ENCODE results near the gene DEPP1.

DEPP1 gene

DNA sequence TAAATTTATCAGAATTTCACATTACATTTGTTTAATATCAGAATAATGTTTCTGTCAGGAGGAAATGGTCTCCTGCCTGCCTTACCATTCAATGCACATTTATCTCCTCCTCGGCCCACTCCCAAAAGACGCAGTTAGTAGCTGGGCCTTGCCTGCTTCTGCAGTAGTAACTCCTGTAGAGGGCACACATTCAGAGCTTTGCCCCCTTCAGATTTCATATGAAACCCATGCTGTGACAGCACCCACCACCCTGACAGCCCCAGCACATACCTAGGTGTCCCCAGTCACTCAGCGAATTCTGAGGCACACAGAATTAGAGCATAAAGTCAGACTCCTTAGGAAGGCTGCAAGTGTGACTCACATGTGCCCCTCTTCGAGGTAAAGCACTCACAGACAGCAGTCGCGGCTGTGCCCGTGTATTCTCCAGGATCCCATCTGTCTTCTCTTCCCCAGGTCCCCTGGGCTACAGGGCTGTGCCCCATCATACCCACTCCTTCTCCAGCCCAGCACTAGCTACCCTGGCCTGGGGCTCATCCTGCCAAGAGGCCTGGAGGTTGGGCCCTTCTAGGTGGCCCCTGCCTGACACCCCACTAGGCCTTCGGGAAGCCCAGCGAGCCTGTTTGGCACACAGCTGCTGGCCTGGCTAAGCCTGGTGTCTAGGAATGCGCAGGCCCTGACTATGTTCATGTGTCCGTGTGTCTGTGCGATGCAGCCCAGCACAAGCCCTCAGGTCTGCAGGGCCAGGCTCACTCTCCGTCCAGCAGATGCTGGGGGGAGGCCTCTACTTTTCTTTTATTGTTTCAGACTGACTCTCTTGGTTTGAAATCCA lies 4.7 kb upstream of the DEPP1 start:
- TF ChIP-seq, protein P1, sequence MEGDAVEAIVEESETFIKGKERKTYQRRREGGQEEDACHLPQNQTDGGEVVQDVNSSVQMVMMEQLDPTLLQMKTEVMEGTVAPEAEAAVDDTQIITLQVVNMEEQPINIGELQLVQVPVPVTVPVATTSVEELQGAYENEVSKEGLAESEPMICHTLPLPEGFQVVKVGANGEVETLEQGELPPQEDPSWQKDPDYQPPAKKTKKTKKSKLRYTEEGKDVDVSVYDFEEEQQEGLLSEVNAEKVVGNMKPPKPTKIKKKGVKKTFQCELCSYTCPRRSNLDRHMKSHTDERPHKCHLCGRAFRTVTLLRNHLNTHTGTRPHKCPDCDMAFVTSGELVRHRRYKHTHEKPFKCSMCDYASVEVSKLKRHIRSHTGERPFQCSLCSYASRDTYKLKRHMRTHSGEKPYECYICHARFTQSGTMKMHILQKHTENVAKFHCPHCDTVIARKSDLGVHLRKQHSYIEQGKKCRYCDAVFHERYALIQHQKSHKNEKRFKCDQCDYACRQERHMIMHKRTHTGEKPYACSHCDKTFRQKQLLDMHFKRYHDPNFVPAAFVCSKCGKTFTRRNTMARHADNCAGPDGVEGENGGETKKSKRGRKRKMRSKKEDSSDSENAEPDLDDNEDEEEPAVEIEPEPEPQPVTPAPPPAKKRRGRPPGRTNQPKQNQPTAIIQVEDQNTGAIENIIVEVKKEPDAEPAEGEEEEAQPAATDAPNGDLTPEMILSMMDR (conservative IDR thresholded peaks at IDR 0.05; ENCODE audit: low read depth, low read length) = no peak
- DNase-seq (ENCODE audit: low read depth) = no peak
- H3K4me3 ChIP-seq (ENCODE audit: low read length) = no peak overlapping the region

DNA sequence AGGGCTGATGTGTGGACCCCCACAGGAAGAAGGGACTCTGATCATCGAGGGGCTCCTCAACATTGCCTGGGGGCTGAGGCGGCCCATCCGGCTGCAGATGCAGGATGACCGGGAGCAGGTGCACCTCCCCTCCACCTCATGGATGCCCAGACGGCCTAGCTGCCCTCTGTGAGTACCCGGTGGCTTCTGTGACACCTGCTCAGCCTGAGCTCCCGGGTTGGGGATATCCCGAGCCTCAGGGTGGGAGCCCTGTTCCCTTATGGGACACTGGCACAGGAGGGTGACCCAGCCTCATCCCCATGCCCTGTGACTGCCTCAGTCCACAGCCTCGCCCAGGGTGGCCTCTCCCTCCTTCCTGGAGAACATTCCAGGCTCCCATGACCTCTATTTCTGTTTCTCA lies 3.9 kb upstream of the DEPP1 start:
- no peak overlapping the region for H3K4me3 ChIP-seq (ENCODE audit: low read length)
- TF ChIP-seq, protein P1 (conservative IDR thresholded peaks at IDR 0.05; ENCODE audit: low read depth, low read length) = no peak
- no peak for DNase-seq (ENCODE audit: low read depth)

GRCh38 chr10:44982114-44982460 lies 3.5 kb upstream of the DEPP1 start:
- no peak for DNase-seq (ENCODE audit: low read depth)
- H3K4me3 ChIP-seq (ENCODE audit: low read length) = no peak overlapping the region
- TF ChIP-seq, protein P1 (conservative IDR thresholded peaks at IDR 0.05; ENCODE audit: low read depth, low read length) = no peak

DNA sequence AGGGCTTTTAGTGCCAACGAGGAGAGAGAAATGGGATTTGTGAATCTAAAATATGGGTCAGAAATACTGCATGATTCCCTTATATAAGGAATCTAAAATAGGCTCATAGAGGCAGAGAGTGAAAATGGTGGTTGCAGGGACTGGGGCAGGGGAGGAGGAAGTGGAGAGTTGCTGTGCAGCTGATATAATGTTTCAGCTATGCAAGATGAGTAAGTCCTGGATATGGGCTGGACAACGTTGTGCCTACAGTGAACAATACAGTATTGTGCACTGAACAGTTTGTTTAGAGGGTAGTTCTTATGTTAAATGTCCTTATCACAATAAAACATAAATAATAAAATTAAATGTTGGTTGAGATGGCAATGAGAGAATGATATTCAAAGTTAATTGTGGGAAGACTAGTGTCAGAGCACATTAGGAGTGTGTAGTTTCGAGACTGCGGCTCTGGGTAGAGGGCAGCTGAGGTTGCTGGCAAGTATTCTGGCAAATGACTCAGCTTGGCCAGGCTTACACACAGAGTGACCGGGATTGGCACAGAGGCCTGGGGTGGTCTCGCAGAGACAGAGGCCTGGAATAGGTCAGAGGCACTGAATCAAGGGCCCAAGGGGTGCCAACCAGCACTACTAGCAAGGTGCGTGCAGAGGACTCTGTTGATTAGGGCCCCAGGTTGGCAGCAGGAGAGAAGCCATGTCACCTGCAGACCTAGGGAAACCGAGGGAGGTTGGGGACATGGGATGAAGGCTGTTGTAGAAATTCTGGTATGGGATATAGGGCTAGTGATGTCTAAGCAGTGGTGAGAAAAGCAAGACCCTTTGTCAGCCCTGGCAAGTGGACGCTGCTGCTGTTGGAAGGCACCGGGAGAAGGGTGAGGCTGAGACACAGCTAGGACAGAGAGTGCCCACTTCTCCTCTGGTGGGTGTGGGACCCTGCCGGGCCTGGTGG lies 2.8 kb upstream of the DEPP1 start:
- H3K4me3 ChIP-seq (ENCODE audit: low read length) = no peak overlapping the region

GRCh38 chr10:44980309-44981171 lies 1.9 kb upstream of the DEPP1 start:
- no peak for DNase-seq (ENCODE audit: low read depth)
- TF ChIP-seq, protein P1 (conservative IDR thresholded peaks at IDR 0.05; ENCODE audit: low read depth, low read length) = no peak
- no peak overlapping the region for H3K4me3 ChIP-seq (ENCODE audit: low read length)

More for the DNA sequence above, 2.8 kb upstream of the DEPP1 start:
- DNase-seq (ENCODE audit: low read depth) = no peak
- TF ChIP-seq, protein P1 (conservative IDR thresholded peaks at IDR 0.05; ENCODE audit: low read depth, low read length) = no peak

DNA sequence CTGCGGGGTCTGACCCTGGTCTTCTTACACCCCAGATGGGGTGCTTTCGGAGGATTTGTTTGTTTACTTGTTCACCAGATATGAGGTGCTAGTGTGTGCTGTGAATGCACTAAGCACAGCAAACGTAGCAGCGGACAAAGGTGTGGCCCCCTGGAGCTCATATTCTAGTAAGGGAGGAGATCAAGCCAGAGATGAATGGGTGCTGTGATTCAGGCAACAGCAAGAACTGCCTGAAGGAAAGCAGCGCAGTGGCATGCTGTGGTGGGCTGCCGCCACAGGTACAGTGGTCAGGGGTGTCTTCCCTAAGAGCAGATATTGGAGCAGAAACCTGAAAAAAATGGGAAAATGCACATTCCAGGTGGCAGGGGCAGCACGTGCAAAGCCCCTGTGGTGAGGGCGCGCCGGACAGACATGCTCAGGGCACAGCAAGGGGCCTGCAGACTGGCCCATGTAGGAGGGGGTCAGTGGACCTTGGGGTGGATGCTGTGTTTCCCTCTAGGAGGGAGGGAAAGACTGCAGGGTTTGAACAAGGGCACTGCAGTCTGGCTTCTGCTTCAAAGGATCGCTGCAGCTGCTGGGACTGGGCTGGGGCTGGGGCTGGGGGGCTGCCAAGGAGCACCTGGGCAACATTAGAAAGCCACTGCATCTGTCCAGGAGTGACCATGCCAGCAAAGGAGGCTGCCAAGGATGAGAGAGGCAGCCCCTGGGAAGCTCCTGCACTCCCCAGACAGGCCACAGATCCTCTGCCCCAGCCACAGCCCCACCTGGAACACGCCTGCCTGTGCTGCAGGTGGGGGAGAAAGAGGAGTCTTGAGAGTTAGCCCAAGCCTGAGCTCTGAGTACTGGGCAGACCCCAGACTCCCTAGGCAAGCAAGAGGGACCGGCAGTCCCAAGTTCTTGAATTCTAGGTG lies 927 bp upstream of the DEPP1 start:
- no peak overlapping the region for H3K4me3 ChIP-seq (ENCODE audit: low read length)
- DNase-seq (ENCODE audit: low read depth) = no peak
- TF ChIP-seq, protein P1 (conservative IDR thresholded peaks at IDR 0.05; ENCODE audit: low read depth, low read length) = no peak

Measured in retinal pigment epithelial cell (primary cell).